ENCODE results near the gene PYY. TPM values are rescaled to one million over a fixed set of nuclear protein-coding genes. Genes with fewer than 3 reads are reported as not detected.

Gene PYY
- total RNA-seq, 4 donors from 2014 or later, result not detected

DNA sequence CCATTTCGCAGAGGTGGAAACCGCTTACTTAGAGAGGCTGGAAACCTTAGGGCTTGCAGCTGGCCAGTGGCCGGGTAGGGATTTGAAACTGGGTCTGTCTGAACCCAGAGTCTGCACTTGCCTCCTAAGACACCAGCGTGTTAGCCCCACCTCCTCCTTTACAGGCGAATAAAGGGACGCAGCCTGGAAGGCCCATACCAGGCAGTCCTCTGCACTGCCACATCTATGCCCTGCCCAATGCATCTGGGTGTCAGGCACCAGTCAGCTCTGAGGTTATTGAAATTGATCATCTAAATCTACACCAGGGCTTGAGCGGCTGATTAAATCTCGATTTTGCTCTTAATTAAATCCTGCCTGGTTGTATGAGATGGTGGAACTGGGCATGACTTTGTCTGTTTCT lies 30.8 kb upstream of the PYY start:
- no peak for TF ChIP-seq CTCF (IDR thresholded peaks at IDR 0.05; ENCODE audit: low read depth)

DNA sequence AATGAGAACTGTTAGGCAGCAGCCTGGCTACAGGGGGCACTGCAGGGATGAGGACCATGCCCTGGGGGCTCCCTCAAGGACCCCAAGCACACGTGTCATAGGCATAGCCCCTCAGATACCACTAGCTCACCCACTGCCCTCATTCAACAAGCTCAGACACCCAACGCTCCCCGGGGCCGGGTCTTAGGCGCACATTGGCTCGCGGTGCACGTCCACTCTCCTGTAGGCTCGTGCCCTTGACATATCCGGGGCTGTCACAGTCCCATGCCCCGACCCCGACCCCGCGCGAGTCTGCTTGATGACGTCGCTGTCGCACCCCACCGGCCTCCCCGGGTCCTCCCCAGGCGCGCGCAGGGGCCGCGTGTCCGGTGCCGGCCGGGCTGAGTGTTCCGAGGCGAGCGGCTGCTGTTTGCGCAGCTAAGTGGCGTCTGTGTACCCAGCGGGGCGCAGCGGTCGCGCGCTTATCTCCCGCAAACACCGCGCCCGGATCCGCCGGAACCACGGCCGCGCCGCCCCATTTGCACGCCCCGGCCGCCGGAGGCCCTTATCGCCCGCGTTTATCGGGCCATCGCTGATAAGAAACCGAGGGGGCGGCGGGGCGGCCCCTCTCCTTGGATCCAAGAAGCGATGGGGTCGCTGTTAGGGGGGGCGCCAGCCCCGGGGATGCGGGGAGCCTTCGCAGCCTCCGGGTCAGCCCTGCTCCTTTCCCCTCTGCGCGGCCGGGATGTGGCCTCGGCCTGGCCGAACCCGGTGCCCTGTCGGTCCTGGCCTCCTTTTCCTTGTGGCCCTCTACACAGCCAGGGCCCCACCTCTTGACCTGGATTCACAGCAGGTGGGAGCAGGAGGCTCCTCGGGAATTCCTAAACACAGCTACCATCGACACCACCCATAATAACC lies 30.0 kb upstream of the PYY start:
- no peak for TF ChIP-seq CTCF (IDR thresholded peaks at IDR 0.05; ENCODE audit: low read depth)

DNA sequence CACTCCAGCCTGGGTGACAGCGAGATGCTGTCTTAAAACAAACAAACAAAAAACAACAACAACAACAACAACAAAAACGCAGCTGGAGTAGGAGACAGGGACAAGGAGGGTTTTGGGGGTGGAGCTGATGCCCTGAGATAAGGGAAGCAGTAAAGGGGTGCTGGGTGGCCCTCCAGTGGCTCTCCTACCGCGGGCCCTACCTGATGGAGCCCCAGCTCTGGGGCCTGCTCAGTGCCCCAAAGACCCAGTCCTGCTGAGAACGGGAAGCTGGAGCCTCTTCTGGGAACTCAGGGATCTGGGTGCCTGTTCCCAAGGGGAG lies 29.4 kb upstream of the PYY start:
- no peak for TF ChIP-seq CTCF (IDR thresholded peaks at IDR 0.05; ENCODE audit: low read depth)

- TF ChIP-seq CTCF (IDR thresholded peaks at IDR 0.05; ENCODE audit: low read depth), result no peak
Measured at GRCh38 chr17:43982171-43982570, 28.4 kb upstream of the PYY start.

GRCh38 chr17:43979671-43980070 lies 25.9 kb upstream of the PYY start:
- TF ChIP-seq CTCF (IDR thresholded peaks at IDR 0.05; ENCODE audit: low read depth), result no peak

DNA sequence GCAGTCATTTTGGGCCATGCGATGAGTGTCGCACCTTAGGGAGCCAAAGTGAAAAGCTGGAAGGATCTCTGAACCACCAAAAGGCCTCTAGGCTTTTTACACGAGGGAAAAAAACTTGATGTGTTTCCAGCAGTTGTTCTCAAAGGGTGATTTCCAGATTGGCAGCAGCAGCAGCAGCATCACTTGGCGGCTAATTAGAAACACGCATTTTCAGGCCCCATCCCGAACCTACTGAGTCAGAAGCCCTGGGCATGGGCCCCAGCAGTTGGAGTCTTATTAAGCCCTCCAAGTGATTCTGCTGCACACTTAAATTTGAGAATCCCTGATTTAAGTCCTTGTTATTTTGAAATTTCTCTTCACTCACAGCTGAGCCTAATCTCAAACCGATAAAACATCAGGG lies 25.3 kb upstream of the PYY start:
- no peak for TF ChIP-seq CTCF (IDR thresholded peaks at IDR 0.05; ENCODE audit: low read depth)

DNA sequence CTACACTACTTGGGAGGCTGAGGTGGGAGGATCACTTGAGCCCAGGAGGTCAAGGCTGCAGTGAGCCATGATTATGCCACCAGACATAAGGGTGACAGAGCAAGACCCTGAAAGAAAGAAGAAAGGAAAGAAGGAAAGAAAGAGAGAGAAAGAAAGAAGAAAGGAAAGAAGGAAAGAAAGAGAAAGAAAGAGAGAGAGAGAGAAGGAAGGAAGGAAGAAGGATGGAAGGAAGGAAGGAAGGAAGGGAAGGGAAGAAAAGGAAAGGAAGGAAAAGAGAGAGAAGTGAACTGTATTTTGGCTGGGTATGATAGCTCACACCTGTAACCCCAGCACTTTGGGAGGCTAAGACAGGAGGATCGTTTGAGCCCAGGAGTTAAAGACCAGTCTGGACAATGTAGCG lies 24.3 kb upstream of the PYY start:
- TF ChIP-seq CTCF (IDR thresholded peaks at IDR 0.05; ENCODE audit: low read depth), result no peak

Data from subcutaneous adipose tissue (tissue), 4 donors.